Measurements from ENCODE around the gene PLEKHA6.

Gene PLEKHA6

GRCh38 chr1:204367193-204367858 lies 7.6 kb upstream of the PLEKHA6 start:
- POLR2A ChIA-PET (ENCODE audit: low non-redundant PET): interaction anchor here (0.6 kb wide), 1 partner anchor 276 kb away, joined by 3 read pairs; no protein-coding TSS in a partner anchor

GRCh38 chr1:204366759-204367158 lies 7.0 kb upstream of the PLEKHA6 start:
- no peak overlapping the region for H3K27ac ChIP-seq
- no peak for TF ChIP-seq CTCF (conservative IDR thresholded peaks at IDR 0.05; ENCODE audit: low read depth)
- no peak for DNase-seq (ENCODE audit: low spot score)
- ChIA-PET CTCF (interaction anchor here (0.6 to 1.4 kb wide), 14 partner anchors 10 to 502 kb away, joined by 3 to 6 read pairs (median 4); no protein-coding TSS in a partner anchor), POLR2A (ENCODE audit: low non-redundant PET) (no interaction called here)

More at GRCh38 chr1:204367193-204367858, 7.6 kb upstream of the PLEKHA6 start:
- TF ChIP-seq CTCF (conservative IDR thresholded peaks at IDR 0.05; ENCODE audit: low read depth): no peak
- H3K27ac ChIP-seq: no peak overlapping the region
- CTCF ChIA-PET: interaction anchor here (0.5 to 1.4 kb wide), 13 partner anchors 9 to 502 kb away, joined by 3 to 5 read pairs (median 4); no protein-coding TSS in a partner anchor
- no peak for DNase-seq (ENCODE audit: low spot score)

GRCh38 chr1:204363335-204364114 lies 3.8 kb upstream of the PLEKHA6 start:
- peak; percentile 81 for DNase-seq (ENCODE audit: low spot score)
- POLR2A ChIA-PET (ENCODE audit: low non-redundant PET): interaction anchor here (1.0 kb wide), 1 partner anchor 105 kb away, joined by 3 read pairs; no protein-coding TSS in a partner anchor
- CTCF ChIA-PET: interaction anchor here (0.6 to 6.5 kb wide), 63 partner anchors 9 to 923 kb away, joined by 3 to 101 read pairs (median 4); partner anchors contain the start of genes ETNK2, GOLT1A, REN and SNRPE
- peak overlapping the region; percentile 48 for H3K27ac ChIP-seq
- TF ChIP-seq CTCF (conservative IDR thresholded peaks at IDR 0.05; ENCODE audit: low read depth): peak; percentile 93

GRCh38 chr1:204362984-204363334 lies 3.2 kb upstream of the PLEKHA6 start:
- POLR2A ChIA-PET (ENCODE audit: low non-redundant PET): interaction anchor here (1.0 kb wide), 1 partner anchor 104 kb away, joined by 3 read pairs; no protein-coding TSS in a partner anchor
- CTCF ChIA-PET: interaction anchor here (0.6 to 6.5 kb wide), 50 partner anchors 11 to 502 kb away, joined by 3 to 101 read pairs (median 4); partner anchors contain the start of genes ETNK2, GOLT1A, REN and SNRPE
- H3K27ac ChIP-seq: peak overlapping the region; percentile 48
- no peak for TF ChIP-seq CTCF (conservative IDR thresholded peaks at IDR 0.05; ENCODE audit: low read depth)
- DNase-seq (ENCODE audit: low spot score): no peak

GRCh38 chr1:204361781-204362180 lies 2.1 kb upstream of the PLEKHA6 start:
- ChIA-PET CTCF (interaction anchor here (0.6 to 6.5 kb wide), 10 partner anchors 37 to 501 kb away, joined by 3 to 101 read pairs (median 12); partner anchors contain the start of genes GOLT1A, KISS1 and REN), POLR2A (ENCODE audit: low non-redundant PET) (interaction anchor here (0.5 kb wide), 2 partner anchors 108 to 501 kb away, joined by 3 to 6 read pairs; no protein-coding TSS in a partner anchor)
- no peak for DNase-seq (ENCODE audit: low spot score)
- TF ChIP-seq CTCF (conservative IDR thresholded peaks at IDR 0.05; ENCODE audit: low read depth): no peak
- H3K27ac ChIP-seq: no peak overlapping the region

- DNase-seq (ENCODE audit: low spot score): no peak
- ChIA-PET CTCF (interaction anchor here (0.6 to 6.5 kb wide), 7 partner anchors 98 to 197 kb away, joined by 3 to 101 read pairs (median 37); partner anchors contain the start of genes GOLT1A and REN), POLR2A (ENCODE audit: low non-redundant PET) (interaction anchor here (0.5 to 0.6 kb wide), 3 partner anchors 107 to 500 kb away, joined by 3 to 6 read pairs (median 6); no protein-coding TSS in a partner anchor)
- TF ChIP-seq CTCF (conservative IDR thresholded peaks at IDR 0.05; ENCODE audit: low read depth): no peak
- no peak overlapping the region for H3K27ac ChIP-seq
Observed at GRCh38 chr1:204361341-204361771, 1.6 kb upstream of the PLEKHA6 start.
